ENCODE results near the gene MDP1. TPM values are rescaled to one million over a fixed set of nuclear protein-coding genes. Genes with fewer than 3 reads are reported as not detected.

The MDP1 gene
- total and polyA plus RNA-seq, 10 of the 15 experiments (the other 5 are each of a cell fraction or from before 2014, with no cell fraction given): 10.4 to 45.8 (median 23.5) TPM

DNA sequence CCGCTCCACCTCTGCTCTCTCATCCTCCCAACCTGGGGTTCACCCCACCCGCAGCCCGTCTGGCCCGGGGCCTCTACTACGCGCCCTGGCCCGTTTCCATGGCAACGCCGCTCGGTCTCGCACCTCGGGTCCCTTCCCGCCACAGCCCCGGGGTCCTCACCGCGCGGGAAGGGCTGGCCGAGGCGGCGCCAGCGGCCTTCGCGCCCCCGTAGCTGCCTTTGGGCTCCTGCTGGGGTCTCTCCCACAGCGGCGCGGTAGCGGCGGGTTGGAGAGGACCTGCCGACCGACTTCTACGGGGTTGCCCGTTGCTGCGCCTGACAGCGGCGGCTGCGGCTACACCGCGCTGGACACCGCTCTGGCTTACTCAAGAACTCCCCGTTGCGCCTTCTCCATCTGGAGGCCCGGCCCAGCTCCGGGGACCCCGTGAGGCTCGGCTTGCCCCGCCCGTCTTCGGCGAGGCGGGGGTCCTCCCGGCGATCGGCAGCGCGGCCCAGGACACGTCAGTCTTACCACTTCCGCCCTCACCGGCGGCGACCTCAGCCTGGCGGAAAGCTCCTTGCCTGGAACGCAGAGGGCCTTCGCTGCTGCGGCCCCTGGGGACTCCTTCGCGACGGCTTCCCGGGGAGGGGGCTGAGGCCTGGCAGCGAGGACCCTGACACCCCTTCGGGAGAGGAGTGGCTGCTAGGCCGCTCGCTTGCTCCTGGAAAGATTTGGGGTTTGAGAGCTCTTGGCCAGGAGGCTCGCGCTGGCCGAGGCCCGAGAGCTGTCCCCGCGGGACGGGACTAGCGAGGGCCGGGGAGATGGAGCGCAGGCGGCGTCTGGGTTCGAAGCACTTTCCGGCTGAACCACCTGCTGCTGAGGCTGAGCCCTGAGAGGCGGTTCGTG, 20.4 kb downstream of the MDP1 start, which contains the start of gene TM9SF1 (continued):
- TF ChIP-seq CTCF (IDR thresholded peaks at IDR 0.05 in 2 of 3, conservative IDR thresholded peaks at IDR 0.05 in 1 of 3; ENCODE audit: control insufficient read depth in 2 of 3, extremely low read depth in 1 of 3, insufficient read depth in 1 of 3, low read depth in 3 of 3, low read length in 3 of 3): no peak
- TF ChIP-seq NFYA (IDR thresholded peaks at IDR 0.05; ENCODE audit: borderline replicate concordance, low read depth, low read length): no peak
- TF ChIP-seq RAD51 (IDR thresholded peaks at IDR 0.05): no peak
- no peak for TF ChIP-seq MTA3 (IDR thresholded peaks at IDR 0.05; ENCODE audit: borderline replicate concordance, low read length)
- TF ChIP-seq, protein P1, sequence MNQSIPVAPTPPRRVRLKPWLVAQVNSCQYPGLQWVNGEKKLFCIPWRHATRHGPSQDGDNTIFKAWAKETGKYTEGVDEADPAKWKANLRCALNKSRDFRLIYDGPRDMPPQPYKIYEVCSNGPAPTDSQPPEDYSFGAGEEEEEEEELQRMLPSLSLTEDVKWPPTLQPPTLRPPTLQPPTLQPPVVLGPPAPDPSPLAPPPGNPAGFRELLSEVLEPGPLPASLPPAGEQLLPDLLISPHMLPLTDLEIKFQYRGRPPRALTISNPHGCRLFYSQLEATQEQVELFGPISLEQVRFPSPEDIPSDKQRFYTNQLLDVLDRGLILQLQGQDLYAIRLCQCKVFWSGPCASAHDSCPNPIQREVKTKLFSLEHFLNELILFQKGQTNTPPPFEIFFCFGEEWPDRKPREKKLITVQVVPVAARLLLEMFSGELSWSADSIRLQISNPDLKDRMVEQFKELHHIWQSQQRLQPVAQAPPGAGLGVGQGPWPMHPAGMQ (IDR thresholded peaks at IDR 0.05; ENCODE audit: borderline replicate concordance): peak; percentile 95
- TF ChIP-seq POU2F2 (IDR thresholded peaks at IDR 0.05; ENCODE audit: borderline replicate concordance, low read depth, low read length): peak; percentile 48; the same call in 1 of the 3 replicates
- peak; percentile 92 for TF ChIP-seq CBFB (IDR thresholded peaks at IDR 0.05; ENCODE audit: low read depth)
- TF ChIP-seq RAD21 (IDR thresholded peaks at IDR 0.05; ENCODE audit: insufficient read depth, low read depth, low read length): no peak
- no peak for TF ChIP-seq ZZZ3 (IDR thresholded peaks at IDR 0.05; ENCODE audit: control insufficient read depth, insufficient read length, low read depth)
- TF ChIP-seq SREBF1 (IDR thresholded peaks at IDR 0.05; ENCODE audit: low read length): no peak
- TF ChIP-seq MXI1 (IDR thresholded peaks at IDR 0.05; ENCODE audit: low read depth, low read length): peak; percentile 55
- TF ChIP-seq CREB1 (IDR thresholded peaks at IDR 0.05; ENCODE audit: low read depth): peak; percentile 96
- no peak for TF ChIP-seq STAT3 (IDR thresholded peaks at IDR 0.05; ENCODE audit: low read depth, low read length)
- TF ChIP-seq, protein P2, sequence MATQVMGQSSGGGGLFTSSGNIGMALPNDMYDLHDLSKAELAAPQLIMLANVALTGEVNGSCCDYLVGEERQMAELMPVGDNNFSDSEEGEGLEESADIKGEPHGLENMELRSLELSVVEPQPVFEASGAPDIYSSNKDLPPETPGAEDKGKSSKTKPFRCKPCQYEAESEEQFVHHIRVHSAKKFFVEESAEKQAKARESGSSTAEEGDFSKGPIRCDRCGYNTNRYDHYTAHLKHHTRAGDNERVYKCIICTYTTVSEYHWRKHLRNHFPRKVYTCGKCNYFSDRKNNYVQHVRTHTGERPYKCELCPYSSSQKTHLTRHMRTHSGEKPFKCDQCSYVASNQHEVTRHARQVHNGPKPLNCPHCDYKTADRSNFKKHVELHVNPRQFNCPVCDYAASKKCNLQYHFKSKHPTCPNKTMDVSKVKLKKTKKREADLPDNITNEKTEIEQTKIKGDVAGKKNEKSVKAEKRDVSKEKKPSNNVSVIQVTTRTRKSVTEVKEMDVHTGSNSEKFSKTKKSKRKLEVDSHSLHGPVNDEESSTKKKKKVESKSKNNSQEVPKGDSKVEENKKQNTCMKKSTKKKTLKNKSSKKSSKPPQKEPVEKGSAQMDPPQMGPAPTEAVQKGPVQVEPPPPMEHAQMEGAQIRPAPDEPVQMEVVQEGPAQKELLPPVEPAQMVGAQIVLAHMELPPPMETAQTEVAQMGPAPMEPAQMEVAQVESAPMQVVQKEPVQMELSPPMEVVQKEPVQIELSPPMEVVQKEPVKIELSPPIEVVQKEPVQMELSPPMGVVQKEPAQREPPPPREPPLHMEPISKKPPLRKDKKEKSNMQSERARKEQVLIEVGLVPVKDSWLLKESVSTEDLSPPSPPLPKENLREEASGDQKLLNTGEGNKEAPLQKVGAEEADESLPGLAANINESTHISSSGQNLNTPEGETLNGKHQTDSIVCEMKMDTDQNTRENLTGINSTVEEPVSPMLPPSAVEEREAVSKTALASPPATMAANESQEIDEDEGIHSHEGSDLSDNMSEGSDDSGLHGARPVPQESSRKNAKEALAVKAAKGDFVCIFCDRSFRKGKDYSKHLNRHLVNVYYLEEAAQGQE (IDR thresholded peaks at IDR 0.05; ENCODE audit: low read depth, low read length): 0 out of 2 replicates have a peak, but pooled peaks have one; percentile 1
- TF ChIP-seq PAX5 (IDR thresholded peaks at IDR 0.05; ENCODE audit: borderline replicate concordance, low read depth, low read length): no peak
- TF ChIP-seq CHD4 (IDR thresholded peaks at IDR 0.05): no peak
- no peak for TF ChIP-seq EZH2 (IDR thresholded peaks at IDR 0.05; ENCODE audit: borderline replicate concordance, control insufficient read depth, low read depth, low read length)
- peak; percentile 12 to 37; a peak in 2 of 3 replicates for TF ChIP-seq EGR1 (IDR thresholded peaks at IDR 0.05; ENCODE audit: borderline replicate concordance in 1 of 2, low read depth in 2 of 2, low read length in 2 of 2)
- no peak for TF ChIP-seq ZSCAN29 (IDR thresholded peaks at IDR 0.05)
- peak; percentile 87 for TF ChIP-seq KLF5 (IDR thresholded peaks at IDR 0.05; ENCODE audit: partially characterized antibody)
- TF ChIP-seq MYC (IDR thresholded peaks at IDR 0.05; ENCODE audit: insufficient read depth, insufficient read length, insufficient replicate concordance, low read length, severe bottlenecking): peak; percentile 95
- TF ChIP-seq ZNF24 (IDR thresholded peaks at IDR 0.05): no peak
- TF ChIP-seq BMI1 (IDR thresholded peaks at IDR 0.05; ENCODE audit: borderline replicate concordance): peak; percentile 99
- TF ChIP-seq POLR2AphosphoS5 (IDR thresholded peaks at IDR 0.05; ENCODE audit: low read length): peak; percentile 76

Measured in GM12878 (cell line).